HCT116 (cell line): ENCODE measurements around the gene NCDN.

ENCODE experiments used
- EZH2phosphoT487 ChIP-seq: fragments of 200-600 bp; IDR thresholded peaks from 2 replicates; pipeline ENCODE4 v1.6.1; 2018; ENCODE audit warnings: antibody characterized with exemption, borderline replicate concordance
- POLR2A ChIP-seq: IDR thresholded peaks from 2 replicates; pipeline ENCODE4 v1.7.0; 2011; ENCODE audit warnings: borderline replicate concordance; ENCODE audit not compliant: insufficient read depth, insufficient read length; ENCODE audit errors: extremely low read depth
- YY1 ChIP-seq: IDR thresholded peaks from 2 replicates; pipeline ENCODE4 v1.6.1; 2011; ENCODE audit warnings: low read length, low read depth, moderate library complexity, mild to moderate bottlenecking; ENCODE audit not compliant: insufficient replicate concordance; ENCODE audit errors: extremely low read depth
- TF ChIP-seq, protein P1 (sequence below): IDR thresholded peaks from 2 replicates; pipeline ENCODE4 v1.6.1; 2012
- TF ChIP-seq, protein P2 (sequence below), 3 experiments: fragments of 200-600 bp in 1 of 3; sonication (generic) in 1 of 3; IDR thresholded peaks in 2 of 3; conservative IDR thresholded peaks in 1 of 3; 2 replicates each; pipeline ENCODE4 v1.5.1; 2012 to 2017; ENCODE audit warnings: low read depth in 2 of 3, low read length in 2 of 3, antibody characterized with exemption in 1 of 3, borderline replicate concordance in 1 of 3, control low read depth in 1 of 3, mild to moderate bottlenecking in 1 of 3, mixed read lengths in 1 of 3, mixed run types in 1 of 3, moderate library complexity in 1 of 3; ENCODE audit not compliant: insufficient read depth in 1 of 3

DNA sequence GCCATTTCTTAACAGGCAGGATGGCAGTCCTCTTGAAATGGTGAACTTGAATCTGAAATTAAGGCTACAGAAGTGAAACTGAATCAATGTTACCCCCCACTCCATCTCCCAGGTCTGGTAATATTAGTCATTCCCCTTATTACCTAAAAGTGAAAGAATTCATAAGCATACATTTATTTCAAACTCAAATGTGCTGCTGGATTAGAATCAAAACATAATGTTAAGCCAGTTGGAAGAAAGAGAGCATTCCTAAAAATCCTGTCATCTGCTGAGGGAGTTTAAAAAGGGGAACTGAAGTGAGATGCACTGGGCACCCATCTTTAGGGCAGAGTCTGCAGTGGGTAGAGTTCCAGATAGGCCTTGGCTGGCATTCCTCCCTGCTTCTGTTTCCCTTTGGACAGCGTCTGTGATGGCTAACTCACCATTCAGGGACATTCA, 17.8 kb upstream of the NCDN start:
- TF ChIP-seq, protein P1, sequence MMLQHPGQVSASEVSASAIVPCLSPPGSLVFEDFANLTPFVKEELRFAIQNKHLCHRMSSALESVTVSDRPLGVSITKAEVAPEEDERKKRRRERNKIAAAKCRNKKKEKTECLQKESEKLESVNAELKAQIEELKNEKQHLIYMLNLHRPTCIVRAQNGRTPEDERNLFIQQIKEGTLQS: no peak
- TF ChIP-seq EZH2phosphoT487: no peak
- TF ChIP-seq YY1: no peak
- TF ChIP-seq, protein P2, sequence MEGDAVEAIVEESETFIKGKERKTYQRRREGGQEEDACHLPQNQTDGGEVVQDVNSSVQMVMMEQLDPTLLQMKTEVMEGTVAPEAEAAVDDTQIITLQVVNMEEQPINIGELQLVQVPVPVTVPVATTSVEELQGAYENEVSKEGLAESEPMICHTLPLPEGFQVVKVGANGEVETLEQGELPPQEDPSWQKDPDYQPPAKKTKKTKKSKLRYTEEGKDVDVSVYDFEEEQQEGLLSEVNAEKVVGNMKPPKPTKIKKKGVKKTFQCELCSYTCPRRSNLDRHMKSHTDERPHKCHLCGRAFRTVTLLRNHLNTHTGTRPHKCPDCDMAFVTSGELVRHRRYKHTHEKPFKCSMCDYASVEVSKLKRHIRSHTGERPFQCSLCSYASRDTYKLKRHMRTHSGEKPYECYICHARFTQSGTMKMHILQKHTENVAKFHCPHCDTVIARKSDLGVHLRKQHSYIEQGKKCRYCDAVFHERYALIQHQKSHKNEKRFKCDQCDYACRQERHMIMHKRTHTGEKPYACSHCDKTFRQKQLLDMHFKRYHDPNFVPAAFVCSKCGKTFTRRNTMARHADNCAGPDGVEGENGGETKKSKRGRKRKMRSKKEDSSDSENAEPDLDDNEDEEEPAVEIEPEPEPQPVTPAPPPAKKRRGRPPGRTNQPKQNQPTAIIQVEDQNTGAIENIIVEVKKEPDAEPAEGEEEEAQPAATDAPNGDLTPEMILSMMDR (IDR thresholded peaks at IDR 0.05 in 2 of 3, conservative IDR thresholded peaks at IDR 0.05 in 1 of 3; ENCODE audit: borderline replicate concordance in 1 of 3, insufficient read depth in 1 of 3, low read depth in 2 of 3, low read length in 2 of 3): no peak
- TF ChIP-seq POLR2A: no peak
